Effector CD8-positive, alpha-beta T cell (primary cell): ENCODE data around the gene THUMPD2.
"Not testable (repeated sequence)": the region's sequence is repeated elsewhere in the genome, so short reads cannot be mapped to it uniquely, and the experiment has no call there.

Source experiments
- DNase-seq: peaks from one replicate; lab custom pipeline; 2025; lab: John Stamatoyannopoulos, UW

The THUMPD2 gene

GRCh38 chr2:39755466-39755865 lies 23.6 kb downstream of the THUMPD2 start:
- no peak for DNase-seq

- no peak for DNase-seq
Measured at GRCh38 chr2:39743269-39743776, 35.7 kb downstream of the THUMPD2 start.

GRCh38 chr2:39741871-39742270 lies 37.2 kb downstream of the THUMPD2 start:
- DNase-seq, result no peak

- DNase-seq, result no peak
Measured at GRCh38 chr2:39739386-39739785, 39.7 kb downstream of the THUMPD2 start.

GRCh38 chr2:39738936-39739335 lies 40.1 kb downstream of the THUMPD2 start:
- no peak for DNase-seq

GRCh38 chr2:39737661-39738060 lies 41.4 kb downstream of the THUMPD2 start:
- no peak for DNase-seq

GRCh38 chr2:39736640-39737039 lies 42.4 kb downstream of the THUMPD2 start:
- no peak for DNase-seq

GRCh38 chr2:39735648-39736047 lies 43.4 kb downstream of the THUMPD2 start:
- DNase-seq, result no peak

GRCh38 chr2:39734445-39734844 lies 44.6 kb downstream of the THUMPD2 start:
- no peak for DNase-seq

GRCh38 chr2:39733070-39733674 lies 45.9 kb downstream of the THUMPD2 start:
- no peak for DNase-seq

GRCh38 chr2:39732482-39732881 lies 46.6 kb downstream of the THUMPD2 start:
- DNase-seq, result no peak

- no peak for DNase-seq
Measured at GRCh38 chr2:39731546-39731945, 47.5 kb downstream of the THUMPD2 start.

GRCh38 chr2:39730685-39731302 lies 48.3 kb downstream of the THUMPD2 start:
- DNase-seq, result no peak

- no peak for DNase-seq
Measured at GRCh38 chr2:39730276-39730675, 48.8 kb downstream of the THUMPD2 start.

- DNase-seq, result no peak
Measured at GRCh38 chr2:39728941-39729351, 50.1 kb downstream of the THUMPD2 start.

GRCh38 chr2:39728085-39728484 lies 51.0 kb downstream of the THUMPD2 start:
- not testable (repeated sequence) for DNase-seq

GRCh38 chr2:39725401-39725800 lies 53.7 kb downstream of the THUMPD2 start:
- DNase-seq, result no peak

- no peak for DNase-seq
Measured at GRCh38 chr2:39724828-39725144, 54.3 kb downstream of the THUMPD2 start.

- no peak for DNase-seq
Measured at GRCh38 chr2:39723946-39724827, 54.9 kb downstream of the THUMPD2 start.

GRCh38 chr2:39723497-39723896 lies 55.6 kb downstream of the THUMPD2 start:
- DNase-seq, result no peak

GRCh38 chr2:39720970-39721369 lies 58.1 kb downstream of the THUMPD2 start:
- no peak for DNase-seq

GRCh38 chr2:39719317-39719716 lies 59.7 kb downstream of the THUMPD2 start:
- DNase-seq, result no peak

- no peak for DNase-seq
Measured at GRCh38 chr2:39718483-39718882, 60.6 kb downstream of the THUMPD2 start.
